ENCODE measurements around the gene ARL6IP6.

GRCh38 chr2:152715854-152716428 is 2.5 kb upstream of the ARL6IP6 start:
- no peak for TF ChIP-seq POLR2A (IDR thresholded peaks at IDR 0.05; ENCODE audit: low read length)
- no peak for TF ChIP-seq GATA1 (IDR thresholded peaks at IDR 0.05; ENCODE audit: low read depth, low read length)
